GM18951 (cell line): Measurements from ENCODE around the gene IL5.

ENCODE experiments used
- POLR2A ChIP-seq: IDR thresholded peaks from 4 replicates; pipeline ENCODE4 v1.6.1; 2011; ENCODE audit warnings: mild to moderate bottlenecking; ENCODE audit not compliant: insufficient read length, insufficient read depth; ENCODE audit errors: extremely low read depth
- in situ Hi-C: fragments of 300-500 bp; cut with MboI; formaldehyde crosslinking; loops from one replicate; pipeline ENCODE4 v1.12.0; 2022; ENCODE audit warnings: low sequenced_read_pairs, mixed read lengths, inconsistent platforms; ENCODE audit not compliant: unreplicated experiment

The IL5 gene

GRCh38 chr5:132498152-132498551 is 45.2 kb downstream of the IL5 start:
- in situ Hi-C loops: no loop called here
- TF ChIP-seq POLR2A: no peak

- in situ Hi-C loops: no loop called here
- no peak for TF ChIP-seq POLR2A
These were observed 45.8 kb downstream of the IL5 start for GRCh38 chr5:132497488-132497997.

- TF ChIP-seq POLR2A: peak; percentile 69
These were observed 46.5 kb downstream of the IL5 start for GRCh38 chr5:132496631-132497487.

GRCh38 chr5:132496191-132496630 is 47.1 kb downstream of the IL5 start:
- TF ChIP-seq POLR2A: no peak
- in situ Hi-C loops: no loop called here

More at GRCh38 chr5:132496631-132497487, 46.5 kb downstream of the IL5 start:
- in situ Hi-C loops: no loop called here

GRCh38 chr5:132495667-132496190 is 47.6 kb downstream of the IL5 start:
- in situ Hi-C loops: no loop called here
- peak; percentile 73 for TF ChIP-seq POLR2A

- in situ Hi-C loops: loop anchor here (5.0 kb wide), 1 partner anchor 72 kb away; no protein-coding TSS in a partner anchor
- no peak for TF ChIP-seq POLR2A
These were observed 49.5 kb downstream of the IL5 start for GRCh38 chr5:132493821-132494220.

- in situ Hi-C loops: loop anchor here (5.0 kb wide), 1 partner anchor 71 kb away; no protein-coding TSS in a partner anchor
These were observed 50.1 kb downstream of the IL5 start for GRCh38 chr5:132493241-132493640.

GRCh38 chr5:132492386-132493125 is 50.8 kb downstream of the IL5 start:
- no peak for TF ChIP-seq POLR2A
- in situ Hi-C loops: loop anchor here (5.0 kb wide), 1 partner anchor 70 kb away; no protein-coding TSS in a partner anchor

More at GRCh38 chr5:132493241-132493640, 50.1 kb downstream of the IL5 start:
- TF ChIP-seq POLR2A: no peak
